ENCODE measurements around the gene ATP4B. TPM values are rescaled to one million over a fixed set of nuclear protein-coding genes. Genes with fewer than 3 reads are reported as not detected.
A peak's percentile ranks its signal among the peaks of the same experiment; 100 is the strongest.

ATP4B gene
- total RNA-seq, 1 donor from 2014 or later: not detected

- DNase-seq (ENCODE audit: low read depth, low spot score): no peak
- Mint-ChIP-seq H3K36me3 (ENCODE audit: low read depth) (peaks cover 10% of the 10 kb centered on the region), H3K4me3 (no peak overlapping the region), H3K4me1 (no peaks in the 10 kb centered on the region), H3K27ac (ENCODE audit: unreplicated experiment) (no peak overlapping the region), H3K9me3 (no peaks in the 10 kb centered on the region), H3K27me3 (ENCODE audit: low read depth) (no peaks in the 10 kb centered on the region)
- TF ChIP-seq CTCF (conservative IDR thresholded peaks at IDR 0.05): no peak
Observed at GRCh38 chr13:113610266-113610665, 47.7 kb downstream of the ATP4B start.

GRCh38 chr13:113609616-113610015 is 48.4 kb downstream of the ATP4B start:
- H3K27me3 Mint-ChIP-seq (ENCODE audit: low read depth): no peaks in the 10 kb centered on the region
- H3K27ac Mint-ChIP-seq (ENCODE audit: unreplicated experiment): no peak overlapping the region
- no peak overlapping the region for H3K4me3 Mint-ChIP-seq
- no peak for TF ChIP-seq CTCF (conservative IDR thresholded peaks at IDR 0.05)
- DNase-seq (ENCODE audit: low read depth, low spot score): no peak
- H3K4me1 Mint-ChIP-seq: no peaks in the 10 kb centered on the region
- peaks cover 16% of the 10 kb centered on the region for H3K36me3 Mint-ChIP-seq (ENCODE audit: low read depth)
- H3K9me3 Mint-ChIP-seq: no peaks in the 10 kb centered on the region

GRCh38 chr13:113608967-113609533 is 48.9 kb downstream of the ATP4B start:
- DNase-seq (ENCODE audit: low read depth, low spot score): no peak
- no peak for TF ChIP-seq CTCF (conservative IDR thresholded peaks at IDR 0.05)
- Mint-ChIP-seq H3K4me1 (no peaks in the 10 kb centered on the region), H3K36me3 (ENCODE audit: low read depth) (peaks cover 17% of the 10 kb centered on the region), H3K9me3 (no peaks in the 10 kb centered on the region), H3K4me3 (no peak overlapping the region), H3K27ac (ENCODE audit: unreplicated experiment) (no peak overlapping the region), H3K27me3 (ENCODE audit: low read depth) (no peaks in the 10 kb centered on the region)

GRCh38 chr13:113607889-113608635 is 49.9 kb downstream of the ATP4B start:
- no peak overlapping the region for H3K27ac Mint-ChIP-seq (ENCODE audit: unreplicated experiment)
- H3K4me1 Mint-ChIP-seq: no peaks in the 10 kb centered on the region
- H3K27me3 Mint-ChIP-seq (ENCODE audit: low read depth): no peaks in the 10 kb centered on the region
- no peak overlapping the region for H3K4me3 Mint-ChIP-seq
- no peak for DNase-seq (ENCODE audit: low read depth, low spot score)
- TF ChIP-seq CTCF (conservative IDR thresholded peaks at IDR 0.05): no peak
- H3K36me3 Mint-ChIP-seq (ENCODE audit: low read depth): peaks cover 17% of the 10 kb centered on the region
- H3K9me3 Mint-ChIP-seq: no peaks in the 10 kb centered on the region

GRCh38 chr13:113607056-113607888 is 50.7 kb downstream of the ATP4B start:
- no peaks in the 10 kb centered on the region for H3K4me1 Mint-ChIP-seq
- peaks cover 17% of the 10 kb centered on the region for H3K36me3 Mint-ChIP-seq (ENCODE audit: low read depth)
- no peak overlapping the region for H3K4me3 Mint-ChIP-seq
- no peaks in the 10 kb centered on the region for H3K27me3 Mint-ChIP-seq (ENCODE audit: low read depth)
- H3K9me3 Mint-ChIP-seq: no peaks in the 10 kb centered on the region
- no peak for DNase-seq (ENCODE audit: low read depth, low spot score)
- TF ChIP-seq CTCF (conservative IDR thresholded peaks at IDR 0.05): no peak
- peak overlapping the region; percentile 62 for H3K27ac Mint-ChIP-seq (ENCODE audit: unreplicated experiment)

All from neural crest cell (in vitro differentiated cells).